Natural killer cell treated with Interleukin-12 subunit alpha and Interleukin-12 subunit beta and Interleukin-15 and Interleukin-18, amount 100 ng/mL, for 72 hours (primary cell): ENCODE measurements around the gene VPS13D. TPM values are rescaled to one million over a fixed set of nuclear protein-coding genes. Genes with fewer than 3 reads are reported as not detected.
A peak's percentile ranks its signal among the peaks of the same experiment; 100 is the strongest.

Experiments used
- ATAC-seq, 2 donors: fragments of 150-1000 bp; cut with Tn5 transposase in 1 of 2; sonication (Bioruptor Pico), chemical (Tn5 transposase) in 1 of 2; 2 replicates each; pipeline ENCODE4 v1.10.0; 2021
- DNase-seq: peaks from one replicate; pipeline ENCODE4 v3.0.0; 2022; ENCODE audit warnings: low spot score
- H3K27ac Mint-ChIP-seq, 2 donors: 1 replicate in 1 of 2; 2 replicates in 1 of 2; pipeline ENCODE4 v1.8.0; 2022; ENCODE audit warnings: mixed read lengths in 2 of 2, mild to moderate bottlenecking in 1 of 2, moderate library complexity in 1 of 2
- H3K27me3 Mint-ChIP-seq, 2 donors: 1 replicate in 1 of 2; 2 replicates in 1 of 2; pipeline ENCODE4 v1.8.0; 2022; ENCODE audit warnings: mixed read lengths in 2 of 2
- H3K36me3 Mint-ChIP-seq: one replicate; pipeline ENCODE4 v1.8.0; 2022; ENCODE audit warnings: mixed read lengths
- H3K4me1 Mint-ChIP-seq, 2 donors: 1 replicate in 1 of 2; 2 replicates in 1 of 2; pipeline ENCODE4 v1.8.0; 2022; ENCODE audit warnings: low read depth in 2 of 2, mixed read lengths in 2 of 2, mild to moderate bottlenecking in 1 of 2
- H3K4me3 Mint-ChIP-seq: one replicate; pipeline ENCODE4 v1.8.0; 2022; ENCODE audit warnings: mixed read lengths
- H3K9me3 Mint-ChIP-seq: 2 replicates; pipeline ENCODE4 v1.8.0; 2022; ENCODE audit warnings: mixed read lengths
- total RNA-seq, 2 donors: library from RNA; stranded (reverse); gene quantifications; one replicate each; pipeline ENCODE4 v1.2.3, GENCODE V29; 2022

Gene VPS13D
- total RNA-seq, 2 donors from 2014 or later: 41.8 to 71.7 TPM

- no peak overlapping the region for H3K4me3 Mint-ChIP-seq
- no peaks in the 10 kb centered on the region for H3K27me3 Mint-ChIP-seq
- H3K9me3 Mint-ChIP-seq: no peaks in the 10 kb centered on the region
- peaks cover 43 to 55% of the 10 kb centered on the region in 2 donors for H3K4me1 Mint-ChIP-seq
- H3K27ac Mint-ChIP-seq: peak overlapping the region in 1 of 2 donors; percentile 48
- DNase-seq: no peak
- no peaks in the 10 kb centered on the region for H3K36me3 Mint-ChIP-seq
- no peak for ATAC-seq
Observed at GRCh38 chr1:12430525-12430924, 200.7 kb downstream of the VPS13D start.

GRCh38 chr1:12432897-12433296, 203.1 kb downstream of the VPS13D start:
- Mint-ChIP-seq H3K9me3 (no peaks in the 10 kb centered on the region), H3K36me3 (peaks cover 4% of the 10 kb centered on the region), H3K27me3 (no peaks in the 10 kb centered on the region), H3K4me1 (peaks cover 60 to 61% of the 10 kb centered on the region in 2 donors), H3K4me3 (peak overlapping the region; percentile 96), H3K27ac (peak overlapping the region; percentile 100)
- ATAC-seq: no peak
- no peak for DNase-seq

- Mint-ChIP-seq H3K4me3 (peak overlapping the region; percentile 96), H3K36me3 (peaks cover 4% of the 10 kb centered on the region), H3K4me1 (peaks cover 63 to 66% of the 10 kb centered on the region in 2 donors), H3K27ac (peak overlapping the region; percentile 100), H3K9me3 (no peaks in the 10 kb centered on the region), H3K27me3 (no peaks in the 10 kb centered on the region)
- ATAC-seq (peak in 1 of 2 donors; percentile 2), DNase-seq (no peak)
Observed at GRCh38 chr1:12433323-12434053, 203.7 kb downstream of the VPS13D start.

- ATAC-seq (peak; percentile 69 to 80), DNase-seq (peak; percentile 89)
- H3K27ac Mint-ChIP-seq: peak overlapping the region; percentile 100
- peaks cover 66 to 73% of the 10 kb centered on the region in 2 donors for H3K4me1 Mint-ChIP-seq
- no peaks in the 10 kb centered on the region for H3K9me3 Mint-ChIP-seq
- H3K36me3 Mint-ChIP-seq: peaks cover 4% of the 10 kb centered on the region
- H3K4me3 Mint-ChIP-seq: peak overlapping the region; percentile 96
- no peaks in the 10 kb centered on the region for H3K27me3 Mint-ChIP-seq
Observed at GRCh38 chr1:12434174-12434573, 204.3 kb downstream of the VPS13D start.

GRCh38 chr1:12434686-12435085, 204.9 kb downstream of the VPS13D start:
- DNase-seq (no peak), ATAC-seq (no peak)
- Mint-ChIP-seq H3K36me3 (peaks cover 4% of the 10 kb centered on the region), H3K9me3 (no peaks in the 10 kb centered on the region), H3K27ac (peak overlapping the region; percentile 100), H3K4me3 (peak overlapping the region; percentile 96), H3K4me1 (peaks cover 71 to 78% of the 10 kb centered on the region in 2 donors), H3K27me3 (no peaks in the 10 kb centered on the region)

- H3K4me3 Mint-ChIP-seq: peak overlapping the region; percentile 96
- DNase-seq: peak; percentile 82
- ATAC-seq: peak; percentile 76 to 80
Observed at GRCh38 chr1:12435639-12436344, 206.0 kb downstream of the VPS13D start.

GRCh38 chr1:12436345-12436658, 206.5 kb downstream of the VPS13D start:
- peaks cover 77 to 84% of the 10 kb centered on the region in 2 donors for H3K4me1 Mint-ChIP-seq
- no peak for DNase-seq

More at GRCh38 chr1:12435639-12436344, 206.0 kb downstream of the VPS13D start:
- H3K9me3 Mint-ChIP-seq: no peaks in the 10 kb centered on the region
- peak overlapping the region; percentile 100 for H3K27ac Mint-ChIP-seq
- no peaks in the 10 kb centered on the region for H3K27me3 Mint-ChIP-seq
- H3K36me3 Mint-ChIP-seq: peaks cover 10% of the 10 kb centered on the region
- peaks cover 76 to 82% of the 10 kb centered on the region in 2 donors for H3K4me1 Mint-ChIP-seq

GRCh38 chr1:12436817-12437599, 207.2 kb downstream of the VPS13D start:
- Mint-ChIP-seq H3K9me3 (no peaks in the 10 kb centered on the region), H3K27me3 (no peaks in the 10 kb centered on the region), H3K27ac (peak overlapping the region; percentile 100), H3K4me3 (peak overlapping the region; percentile 96), H3K36me3 (peaks cover 10% of the 10 kb centered on the region), H3K4me1 (peaks cover 78 to 91% of the 10 kb centered on the region in 2 donors)
- DNase-seq (no peak), ATAC-seq (peak in 1 of 2 donors; percentile 1)

More at GRCh38 chr1:12436345-12436658, 206.5 kb downstream of the VPS13D start:
- H3K36me3 Mint-ChIP-seq: peaks cover 10% of the 10 kb centered on the region
- no peaks in the 10 kb centered on the region for H3K27me3 Mint-ChIP-seq
- peak overlapping the region; percentile 96 for H3K4me3 Mint-ChIP-seq
- H3K9me3 Mint-ChIP-seq: no peaks in the 10 kb centered on the region
- ATAC-seq: no peak
- H3K27ac Mint-ChIP-seq: peak overlapping the region; percentile 100

- H3K27ac Mint-ChIP-seq: peak overlapping the region; percentile 100
- H3K36me3 Mint-ChIP-seq: peaks cover 10% of the 10 kb centered on the region
- H3K4me1 Mint-ChIP-seq: peaks cover 77 to 93% of the 10 kb centered on the region in 2 donors
- no peaks in the 10 kb centered on the region for H3K27me3 Mint-ChIP-seq
- H3K4me3 Mint-ChIP-seq: peak overlapping the region; percentile 96
- no peak for ATAC-seq
- no peaks in the 10 kb centered on the region for H3K9me3 Mint-ChIP-seq
- no peak for DNase-seq
Observed at GRCh38 chr1:12437629-12438028, 207.8 kb downstream of the VPS13D start.

- Mint-ChIP-seq H3K36me3 (peaks cover 13% of the 10 kb centered on the region), H3K27ac (peak overlapping the region; percentile 100), H3K4me3 (peak overlapping the region; percentile 96), H3K4me1 (peaks cover 77 to 93% of the 10 kb centered on the region in 2 donors), H3K9me3 (no peaks in the 10 kb centered on the region), H3K27me3 (no peaks in the 10 kb centered on the region)
- DNase-seq (peak; percentile 87), ATAC-seq (peak; percentile 72 to 81)
Observed at GRCh38 chr1:12438349-12438924, 208.6 kb downstream of the VPS13D start.

- Mint-ChIP-seq H3K36me3 (peaks cover 17% of the 10 kb centered on the region), H3K27ac (peak overlapping the region; percentile 100), H3K27me3 (no peaks in the 10 kb centered on the region), H3K4me1 (peaks cover 74 to 93% of the 10 kb centered on the region in 2 donors), H3K4me3 (peak overlapping the region; percentile 96), H3K9me3 (no peaks in the 10 kb centered on the region)
- peak; percentile 62 for DNase-seq
- ATAC-seq: no peak
Observed at GRCh38 chr1:12439073-12439472, 209.2 kb downstream of the VPS13D start.

- H3K4me3 Mint-ChIP-seq: no peak overlapping the region
- DNase-seq (no peak), ATAC-seq (no peak)
- peaks cover 78 to 88% of the 10 kb centered on the region in 2 donors for H3K4me1 Mint-ChIP-seq
- peaks cover 3% of the 10 kb centered on the region for H3K9me3 Mint-ChIP-seq
- no peaks in the 10 kb centered on the region for H3K27me3 Mint-ChIP-seq
- peak overlapping the region; percentile 76 to 93 for H3K27ac Mint-ChIP-seq
- H3K36me3 Mint-ChIP-seq: peaks cover 31% of the 10 kb centered on the region
Observed at GRCh38 chr1:12441414-12442105, 211.7 kb downstream of the VPS13D start.

GRCh38 chr1:12442217-12442616, 212.4 kb downstream of the VPS13D start:
- no peak for DNase-seq
- H3K9me3 Mint-ChIP-seq: peaks cover 3% of the 10 kb centered on the region
- H3K27me3 Mint-ChIP-seq: no peaks in the 10 kb centered on the region
- ATAC-seq: no peak
- peak overlapping the region; percentile 1 for H3K4me3 Mint-ChIP-seq
- peaks cover 77 to 87% of the 10 kb centered on the region in 2 donors for H3K4me1 Mint-ChIP-seq
- H3K27ac Mint-ChIP-seq: peak overlapping the region; percentile 76 to 93
- H3K36me3 Mint-ChIP-seq: peaks cover 30% of the 10 kb centered on the region
